HepG2 (cell line): ENCODE measurements around the gene SLC25A15. TPM values are rescaled to one million over a fixed set of nuclear protein-coding genes. Genes with fewer than 3 reads are reported as not detected.

ENCODE experiments used
- KLF12 ChIP-seq: sonication (generic); formaldehyde crosslinking; IDR thresholded peaks from 2 replicates; pipeline ENCODE4 v1.4.0; 2020; ENCODE audit warnings: missing genetic modification reagents, borderline replicate concordance
- MBNL3 ChIP-seq: fragments of 250-450 bp; sonication (Bioruptor Pico); conservative IDR thresholded peaks from 2 replicates; pipeline ENCODE4 v1.8.0; 2022; ENCODE audit warnings: mild to moderate bottlenecking, inconsistent platforms
- MLX ChIP-seq: IDR thresholded peaks from 2 replicates; pipeline ENCODE4 v1.6.1; 2016
- NBN ChIP-seq: fragments of 450-650 bp; conservative IDR thresholded peaks from 2 replicates; pipeline ENCODE4 v1.6.1; 2017
- PHF20 ChIP-seq: sonication (generic); formaldehyde crosslinking; IDR thresholded peaks from 2 replicates; pipeline ENCODE4 v1.5.0; 2020; ENCODE audit warnings: mild to moderate bottlenecking, missing genetic modification reagents
- RBAK ChIP-seq: sonication (generic); formaldehyde crosslinking; IDR thresholded peaks from 2 replicates; pipeline ENCODE4 v1.5.1; 2020; ENCODE audit warnings: mild to moderate bottlenecking, missing genetic modification reagents
- SOX13 ChIP-seq, 3 experiments: fragments of 450-650 bp in 1 of 3; sonication (generic) in 1 of 3; formaldehyde crosslinking in 1 of 3; IDR thresholded peaks in 2 of 3; conservative IDR thresholded peaks in 1 of 3; 2 replicates each; pipeline versions ENCODE4 v1.5.0 to v1.6.1; 2016 to 2020; ENCODE audit warnings: antibody characterized with exemption in 1 of 3, mild to moderate bottlenecking in 1 of 3, missing compliant biosample characterization in 1 of 3, missing genetic modification reagents in 1 of 3, moderate library complexity in 1 of 3
- ZBTB49 ChIP-seq: sonication (generic); formaldehyde crosslinking; IDR thresholded peaks from 2 replicates; pipeline ENCODE4 v1.4.0; 2020; ENCODE audit warnings: missing genetic modification reagents, borderline replicate concordance
- ZBTB7B ChIP-seq: sonication (generic); formaldehyde crosslinking; IDR thresholded peaks from 2 replicates; pipeline ENCODE4 v1.4.0; 2020; ENCODE audit warnings: missing genetic modification reagents
- ZKSCAN1 ChIP-seq: fragments of 150-350 bp; IDR thresholded peaks from 2 replicates; pipeline ENCODE4 v1.6.1; 2014; ENCODE audit warnings: low read length
- ZNF24 ChIP-seq: fragments of 450-650 bp; IDR thresholded peaks from 2 replicates; pipeline ENCODE4 v1.6.1; 2017; ENCODE audit warnings: antibody characterized with exemption, mild to moderate bottlenecking
- ZNF329 ChIP-seq: sonication (generic); formaldehyde crosslinking; IDR thresholded peaks from 2 replicates; pipeline ENCODE4 v1.9.0; 2021; ENCODE audit warnings: low read depth, mild to moderate bottlenecking, missing genetic modification reagents
- ZNF350 ChIP-seq: sonication (generic); formaldehyde crosslinking; IDR thresholded peaks from 2 replicates; pipeline ENCODE4 v1.4.0; 2020; ENCODE audit warnings: mild to moderate bottlenecking, low read depth, missing genetic modification reagents, borderline replicate concordance
- ZNF382 ChIP-seq: sonication (generic); formaldehyde crosslinking; IDR thresholded peaks from 2 replicates; pipeline ENCODE4 v1.5.0; 2020; ENCODE audit warnings: missing genetic modification reagents, mild to moderate bottlenecking, borderline replicate concordance
- ZNF550 ChIP-seq: sonication (generic); formaldehyde crosslinking; IDR thresholded peaks from 2 replicates; pipeline ENCODE4 v1.4.0; 2020; ENCODE audit warnings: mild to moderate bottlenecking, missing genetic modification reagents, borderline replicate concordance
- ZNF646 ChIP-seq: sonication (generic); formaldehyde crosslinking; IDR thresholded peaks from 2 replicates; pipeline ENCODE4 v1.9.0; 2021; ENCODE audit warnings: mild to moderate bottlenecking, missing genetic modification reagents
- ZNF652 ChIP-seq: IDR thresholded peaks from 2 replicates; pipeline ENCODE4 v1.6.1; 2016; ENCODE audit warnings: low read depth, borderline replicate concordance
- polyA plus RNA-seq, 8 experiments: library from polyadenylated mRNA; depleted of rRNA in 3 of 8; stranded (reverse) in 7 of 8; unstranded in 1 of 8; fragments of >200 nt; fragmentation: Illumina TruSeq in 4 of 8; extraction: Trizol in 4 of 8; gene quantifications; 2 replicates each; pipeline versions ENCODE4 v1.2.1 to v1.2.3, GENCODE V29; 2011 to 2016; ENCODE audit warnings: low read depth in 4 of 8, missing spikeins in 1 of 8, mixed read lengths in 1 of 8; ENCODE audit not compliant: insufficient read depth in 1 of 8
- total RNA-seq, 5 experiments: library from RNA; depleted of rRNA; stranded (reverse); fragments of >200 nt; fragmentation: Illumina TruSeq; extraction: Trizol; gene quantifications; 2 replicates each; pipeline ENCODE4 v1.2.3, GENCODE V29; 2016; ENCODE audit warnings: low read depth in 1 of 5

Gene SLC25A15
- total and polyA plus RNA-seq, 2 of the 13 experiments (the other 11 are each of a cell fraction or from before 2014, with no cell fraction given), result 17.3 to 39.1 TPM

GRCh38 chr13:40786568-40786996 is 2.8 kb upstream of the SLC25A15 start (continued):
- TF ChIP-seq ZNF329 (CRISPR knock-in tag) (no peak), ZBTB49 (CRISPR knock-in tag) (no peak), ZNF382 (CRISPR knock-in tag) (no peak), PHF20 (CRISPR knock-in tag) (no peak), KLF12 (no peak), NBN (no peak), SOX13 (IDR thresholded peaks at IDR 0.05) (0 out of 2 replicates have a peak, but pooled peaks have one; percentile 27), SOX13 (CRISPR knock-in tag; conservative IDR thresholded peaks at IDR 0.05 in 1 of 2, IDR thresholded peaks at IDR 0.05 in 1 of 2) (peak in 1 of 2 experiments; percentile 74; a peak in 2 of 4 replicates), ZNF652 (CRISPR knock-in tag) (no peak), ZNF350 (CRISPR knock-in tag) (peak; percentile 62; the same call in 1 of the 2 replicates), ZNF24 (peak; percentile 83), MBNL3 (no peak), MLX (CRISPR knock-in tag) (peak; percentile 71; the same call in 1 of the 2 replicates), RBAK (CRISPR knock-in tag) (no peak), ZBTB7B (CRISPR knock-in tag) (peak; percentile 98; the same call in 1 of the 2 replicates), ZNF646 (CRISPR knock-in tag) (no peak), ZKSCAN1 (no peak), ZNF550 (CRISPR knock-in tag) (no peak)
